Measurements from ENCODE around the gene FOXK2.

DNA sequence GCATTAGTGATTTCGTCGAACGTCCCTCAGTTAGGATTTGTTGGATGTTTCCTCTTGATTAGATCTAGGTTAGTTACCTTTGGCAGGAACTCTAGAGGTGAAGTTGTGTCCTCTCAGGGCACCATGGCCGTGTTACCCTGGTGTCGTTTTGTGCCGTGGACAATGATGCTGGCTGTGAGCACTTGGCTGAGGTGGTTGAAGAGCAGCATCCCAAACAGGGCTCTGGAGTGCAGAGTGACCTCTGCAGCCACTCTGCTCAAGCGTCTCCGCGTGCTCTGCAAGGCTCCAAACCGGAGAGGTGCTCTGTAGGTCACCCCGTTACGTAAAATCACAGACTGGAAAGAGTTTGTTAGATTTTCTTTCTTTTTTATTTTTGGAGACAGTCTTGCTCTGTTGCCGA, 33.0 kb downstream of the FOXK2 start:
- TF ChIP-seq, protein P1, sequence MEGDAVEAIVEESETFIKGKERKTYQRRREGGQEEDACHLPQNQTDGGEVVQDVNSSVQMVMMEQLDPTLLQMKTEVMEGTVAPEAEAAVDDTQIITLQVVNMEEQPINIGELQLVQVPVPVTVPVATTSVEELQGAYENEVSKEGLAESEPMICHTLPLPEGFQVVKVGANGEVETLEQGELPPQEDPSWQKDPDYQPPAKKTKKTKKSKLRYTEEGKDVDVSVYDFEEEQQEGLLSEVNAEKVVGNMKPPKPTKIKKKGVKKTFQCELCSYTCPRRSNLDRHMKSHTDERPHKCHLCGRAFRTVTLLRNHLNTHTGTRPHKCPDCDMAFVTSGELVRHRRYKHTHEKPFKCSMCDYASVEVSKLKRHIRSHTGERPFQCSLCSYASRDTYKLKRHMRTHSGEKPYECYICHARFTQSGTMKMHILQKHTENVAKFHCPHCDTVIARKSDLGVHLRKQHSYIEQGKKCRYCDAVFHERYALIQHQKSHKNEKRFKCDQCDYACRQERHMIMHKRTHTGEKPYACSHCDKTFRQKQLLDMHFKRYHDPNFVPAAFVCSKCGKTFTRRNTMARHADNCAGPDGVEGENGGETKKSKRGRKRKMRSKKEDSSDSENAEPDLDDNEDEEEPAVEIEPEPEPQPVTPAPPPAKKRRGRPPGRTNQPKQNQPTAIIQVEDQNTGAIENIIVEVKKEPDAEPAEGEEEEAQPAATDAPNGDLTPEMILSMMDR (IDR thresholded peaks at IDR 0.05), result no peak
- TF ChIP-seq ZFX (IDR thresholded peaks at IDR 0.05; ENCODE audit: borderline replicate concordance), result no peak
